ENCODE data around the gene DDX20.

- TF ChIP-seq REST (IDR thresholded peaks at IDR 0.05; ENCODE audit: insufficient read depth in 1 of 2, low read depth in 2 of 2, low read length in 2 of 2), result no peak
- no peak for TF ChIP-seq POLR2AphosphoS5 (IDR thresholded peaks at IDR 0.05; ENCODE audit: low read depth, low read length)
- no peak for TF ChIP-seq TAF1 (IDR thresholded peaks at IDR 0.05; ENCODE audit: borderline replicate concordance, insufficient read depth, low read length)
- no peak for TF ChIP-seq SIN3A (IDR thresholded peaks at IDR 0.05; ENCODE audit: borderline replicate concordance, insufficient read depth, low read length)
Measured at GRCh38 chr1:111723871-111724270, 31.8 kb upstream of the DDX20 start.
